ENCODE results near the gene PIK3R2.

GRCh38 chr19:18164072-18164471, 11.1 kb downstream of the PIK3R2 start:
- TF ChIP-seq CTCF (IDR thresholded peaks at IDR 0.05) (no peak), POLR2A (IDR thresholded peaks at IDR 0.05) (no peak)

All from Peyer's patch (tissue), 4 donors.